ENCODE data around the gene TRABD2B. TPM values are rescaled to one million over a fixed set of nuclear protein-coding genes. Genes with fewer than 3 reads are reported as not detected.

Gene TRABD2B
- total and polyA plus RNA-seq, 2 of the 4 experiments (the other 2 are of a cell fraction): not detected

GRCh38 chr1:47940326-47940725 lies 56.9 kb downstream of the TRABD2B start:
- ATAC-seq (ENCODE audit: low read depth): no peak
- no peak overlapping the region for H4K8ac ChIP-seq (ENCODE audit: low read depth in 2 of 2, low read length in 2 of 2)
- H3K4me2 ChIP-seq (ENCODE audit: low read depth, low read length): no peak overlapping the region

More at GRCh38 chr1:47940326-47940725, 56.9 kb downstream of the TRABD2B start:
- Histone ChIP-seq H2BK20ac (ENCODE audit: low read depth, low read length) (no peak overlapping the region), H3K18ac (ENCODE audit: low read depth, low read length) (no peak overlapping the region), H4K91ac (ENCODE audit: insufficient read depth, low read depth, low read length) (no peak overlapping the region), H3K27ac (ENCODE audit: insufficient read depth, low read length) (no peak overlapping the region), H3K36me3 (ENCODE audit: control insufficient read depth, insufficient read depth, low read length) (no peaks in the 10 kb centered on the region), H3K4me1 (ENCODE audit: control insufficient read depth, insufficient read depth, low read length) (no peaks in the 10 kb centered on the region), H3K9me3 (ENCODE audit: control insufficient read depth, insufficient read depth, low read length) (no peaks in the 10 kb centered on the region), H3K23ac (ENCODE audit: low read depth, low read length) (no peak overlapping the region), H3K9me1 (ENCODE audit: insufficient read depth, low read length) (no peaks in the 10 kb centered on the region), H3K14ac (replicated peaks; ENCODE audit: low read depth, low read length) (no peak overlapping the region), H3K9ac (ENCODE audit: low read depth, low read length) (no peak overlapping the region), H2BK5ac (ENCODE audit: low read depth, low read length, poor library complexity, severe bottlenecking) (no peak overlapping the region), H3K27me3 (ENCODE audit: control insufficient read depth, insufficient read depth, low read length) (no peaks in the 10 kb centered on the region), H2BK120ac (ENCODE audit: low read depth, low read length) (no peak overlapping the region), H4K20me1 (ENCODE audit: insufficient read depth, low read length) (no peaks in the 10 kb centered on the region), H2BK15ac (ENCODE audit: low read depth, low read length) (no peak overlapping the region), H4K5ac (ENCODE audit: low read depth, low read length) (no peak overlapping the region), H3K79me1 (ENCODE audit: low read depth in 1 of 2, low read length in 2 of 2) (no peaks in the 10 kb centered on the region), H3K4ac (ENCODE audit: low read depth, low read length) (no peak overlapping the region), H2AFZ (replicated peaks; ENCODE audit: low read length, poor library complexity) (no peak overlapping the region), H2AK9ac (replicated peaks; ENCODE audit: low read depth, low read length, poor library complexity) (no peak overlapping the region), H2AK5ac (ENCODE audit: low read depth, low read length) (no peak overlapping the region), H3K56ac (ENCODE audit: extremely low read depth, insufficient read depth, low read length) (no peak overlapping the region), H3K4me3 (ENCODE audit: insufficient read depth, low read depth, low read length) (no peak overlapping the region)
- dilution Hi-C loops (cut with HindIII; ENCODE audit: low sequenced_read_pairs, unreplicated experiment) (no loop called here), in situ Hi-C loops (cut with MboI; ENCODE audit: low sequenced_read_pairs) (no loop called here), intact Hi-C loops (cut with micrococcal nuclease) (no loop called here)
- 86% methylated on average over 1 of the region's 8 CpGs; no CpG with 5 or more reads in 1 of the 2 experiments for WGBS, 2 experiments (ENCODE audit: extremely low coverage in 2 of 2, insufficient read length in 1 of 2)
- no peak for TF ChIP-seq RCOR1 (IDR thresholded peaks at IDR 0.05; ENCODE audit: insufficient replicate concordance, low read length)
- TF ChIP-seq RFX5 (IDR thresholded peaks at IDR 0.05; ENCODE audit: low read depth, low read length): no peak
- no peak for TF ChIP-seq MXI1 (IDR thresholded peaks at IDR 0.05; ENCODE audit: borderline replicate concordance, low read depth, low read length)
- no peak for TF ChIP-seq NFE2L2 (IDR thresholded peaks at IDR 0.05; ENCODE audit: low read depth, low read length)
- TF ChIP-seq SMC3 (IDR thresholded peaks at IDR 0.05; ENCODE audit: low read depth, low read length): no peak
- TF ChIP-seq MAFK (IDR thresholded peaks at IDR 0.05; ENCODE audit: low read depth, low read length): no peak
- no peak for TF ChIP-seq CHD1 (IDR thresholded peaks at IDR 0.05; ENCODE audit: low read depth, low read length)
- no peak for TF ChIP-seq FOS (IDR thresholded peaks at IDR 0.05; ENCODE audit: low read depth, low read length)
- TF ChIP-seq, protein P1, sequence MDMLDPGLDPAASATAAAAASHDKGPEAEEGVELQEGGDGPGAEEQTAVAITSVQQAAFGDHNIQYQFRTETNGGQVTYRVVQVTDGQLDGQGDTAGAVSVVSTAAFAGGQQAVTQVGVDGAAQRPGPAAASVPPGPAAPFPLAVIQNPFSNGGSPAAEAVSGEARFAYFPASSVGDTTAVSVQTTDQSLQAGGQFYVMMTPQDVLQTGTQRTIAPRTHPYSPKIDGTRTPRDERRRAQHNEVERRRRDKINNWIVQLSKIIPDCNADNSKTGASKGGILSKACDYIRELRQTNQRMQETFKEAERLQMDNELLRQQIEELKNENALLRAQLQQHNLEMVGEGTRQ (IDR thresholded peaks at IDR 0.05; ENCODE audit: low read depth, low read length): no peak
- no peak for TF ChIP-seq ELK1 (IDR thresholded peaks at IDR 0.05; ENCODE audit: borderline replicate concordance, low read depth, low read length)
- no peak for TF ChIP-seq CEBPB (IDR thresholded peaks at IDR 0.05; ENCODE audit: low read depth, low read length)
- no peak for TF ChIP-seq RAD21 (IDR thresholded peaks at IDR 0.05; ENCODE audit: low read length)
- TF ChIP-seq BHLHE40 (IDR thresholded peaks at IDR 0.05; ENCODE audit: low read depth, low read length): no peak
- no peak for TF ChIP-seq CTCF (conservative IDR thresholded peaks at IDR 0.05; ENCODE audit: low read depth, low read length)
- no TSS peak for BruUV-seq (replicated peaks)
- no peak for DNase-seq
- POLR2A ChIA-PET (ENCODE audit: unreplicated experiment): interaction anchor here (0.6 kb wide), 1 partner anchor 301 kb away, joined by 3 read pairs; no protein-coding TSS in a partner anchor
- CTCF ChIA-PET: no interaction called here
